HG02623 (cell line): ENCODE measurements around the gene TMEM175.

ENCODE experiments used
- ATAC-seq: cut with Tn5 transposase; IDR thresholded peaks from one replicate; pipeline ENCODE4 v1.9.1; 2021; ENCODE audit warnings: moderate library complexity; ENCODE audit not compliant: unreplicated experiment

The TMEM175 gene

DNA sequence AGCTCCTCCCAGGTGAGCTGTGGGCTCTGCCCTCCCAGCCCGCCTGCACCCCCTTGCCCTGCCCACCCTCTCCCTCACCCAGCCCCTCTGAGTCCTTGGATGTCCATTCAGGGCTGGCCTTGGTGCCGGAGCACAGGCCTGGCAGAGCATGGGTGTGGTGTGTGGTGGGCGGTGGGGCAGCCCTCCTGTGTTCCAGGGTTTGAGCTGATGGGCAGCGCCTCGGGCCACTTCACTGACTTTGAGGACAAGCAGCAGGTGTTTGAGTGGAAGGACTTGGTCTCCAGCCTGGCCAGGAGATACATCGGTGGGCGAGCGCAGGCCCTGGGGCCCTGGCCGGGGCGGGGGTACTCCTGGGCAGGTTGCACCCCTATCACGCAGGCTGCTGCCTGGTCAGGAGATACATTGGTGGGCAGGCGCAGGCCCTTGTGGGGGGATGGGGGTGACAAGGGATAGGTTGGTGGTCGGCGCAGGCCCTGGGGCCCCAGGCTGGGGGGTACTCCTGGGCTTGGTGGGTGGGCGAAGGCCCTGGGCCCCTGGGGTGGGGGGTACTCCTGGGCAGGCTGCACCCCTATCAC lies 68.5 kb downstream of the TMEM175 start:
- no peak for ATAC-seq

DNA sequence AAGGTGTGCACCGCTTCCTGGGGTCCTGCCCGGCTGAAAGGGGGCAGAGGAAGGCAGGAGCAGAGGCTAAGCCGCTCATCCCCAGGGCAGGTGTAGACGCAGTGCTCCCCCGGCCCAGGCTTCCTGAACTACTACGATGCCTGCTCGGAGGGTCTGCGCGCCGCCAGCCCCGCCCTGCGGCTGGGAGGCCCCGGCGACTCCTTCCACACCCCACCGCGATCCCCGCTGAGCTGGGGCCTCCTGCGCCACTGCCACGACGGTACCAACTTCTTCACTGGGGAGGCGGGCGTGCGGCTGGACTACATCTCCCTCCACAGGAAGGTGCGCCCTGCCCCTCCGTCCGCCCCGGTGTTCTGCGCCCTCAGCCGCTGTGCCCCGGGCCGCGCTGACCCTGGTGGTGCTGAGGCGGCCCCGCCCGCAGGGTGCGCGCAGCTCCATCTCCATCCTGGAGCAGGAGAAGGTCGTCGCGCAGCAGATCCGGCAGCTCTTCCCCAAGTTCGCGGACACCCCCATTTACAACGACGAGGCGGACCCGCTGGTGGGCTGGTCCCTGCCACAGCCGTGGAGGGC lies 69.4 kb downstream of the TMEM175 start:
- no peak for ATAC-seq

- ATAC-seq, result no peak
Measured at GRCh38 chr4:1002131-1002630, 69.9 kb downstream of the TMEM175 start.

DNA sequence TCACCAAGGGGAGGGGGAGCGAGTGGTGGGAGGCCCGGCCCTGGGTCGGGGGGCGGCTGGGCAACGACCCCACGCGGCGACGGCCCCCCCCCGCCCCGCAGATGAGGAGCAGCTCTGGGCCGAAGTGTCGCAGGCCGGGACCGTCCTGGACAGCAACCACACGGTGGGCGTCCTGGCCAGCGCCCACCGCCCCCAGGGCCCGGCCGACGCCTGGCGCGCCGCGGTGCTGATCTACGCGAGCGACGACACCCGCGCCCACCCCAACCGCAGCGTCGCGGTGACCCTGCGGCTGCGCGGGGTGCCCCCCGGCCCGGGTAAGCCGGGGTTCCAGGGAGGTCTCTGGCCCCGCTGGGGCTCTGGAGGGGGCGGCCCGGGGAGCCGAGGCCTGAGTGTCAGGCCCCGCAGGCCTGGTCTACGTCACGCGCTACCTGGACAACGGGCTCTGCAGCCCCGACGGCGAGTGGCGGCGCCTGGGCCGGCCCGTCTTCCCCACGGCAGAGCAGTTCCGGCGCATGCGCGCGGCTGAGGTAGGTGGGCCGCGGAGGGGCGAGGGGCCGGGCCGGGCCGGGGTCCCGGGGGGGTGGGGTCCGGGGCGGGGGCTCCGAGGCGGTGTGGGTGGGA lies 70.5 kb downstream of the TMEM175 start:
- ATAC-seq, result no peak

DNA sequence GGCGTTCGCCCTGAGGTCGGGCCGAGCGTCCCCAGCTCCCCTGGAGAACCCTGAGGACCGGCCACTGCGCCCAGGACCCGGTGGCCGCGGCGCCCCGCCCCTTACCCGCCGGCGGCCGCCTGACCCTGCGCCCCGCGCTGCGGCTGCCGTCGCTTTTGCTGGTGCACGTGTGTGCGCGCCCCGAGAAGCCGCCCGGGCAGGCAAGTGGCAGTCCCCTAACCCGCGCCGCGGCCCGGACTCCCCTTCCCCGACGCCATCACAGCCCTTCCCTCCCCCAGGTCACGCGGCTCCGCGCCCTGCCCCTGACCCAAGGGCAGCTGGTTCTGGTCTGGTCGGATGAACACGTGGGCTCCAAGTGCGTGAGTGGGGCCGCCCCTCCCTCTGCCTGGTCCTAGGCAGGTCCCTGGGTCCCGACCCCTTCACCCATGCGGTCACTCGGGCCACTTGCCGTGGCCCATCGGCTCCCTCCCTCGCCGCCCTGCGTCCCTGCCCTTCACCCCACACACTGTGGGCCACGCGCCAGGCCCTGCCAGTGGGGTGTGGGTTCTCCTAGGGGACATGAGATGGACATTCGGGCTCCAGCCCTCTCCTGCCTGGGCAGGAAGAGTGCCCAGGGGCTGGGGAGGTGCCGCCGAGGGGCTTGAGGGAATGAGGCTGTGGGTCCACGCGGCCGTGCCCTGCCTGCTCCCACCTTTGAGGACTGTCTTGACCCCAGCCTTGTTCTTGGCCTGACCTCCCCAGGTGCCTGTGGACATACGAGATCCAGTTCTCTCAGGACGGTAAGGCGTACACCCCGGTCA lies 71.2 kb downstream of the TMEM175 start:
- no peak for ATAC-seq

DNA sequence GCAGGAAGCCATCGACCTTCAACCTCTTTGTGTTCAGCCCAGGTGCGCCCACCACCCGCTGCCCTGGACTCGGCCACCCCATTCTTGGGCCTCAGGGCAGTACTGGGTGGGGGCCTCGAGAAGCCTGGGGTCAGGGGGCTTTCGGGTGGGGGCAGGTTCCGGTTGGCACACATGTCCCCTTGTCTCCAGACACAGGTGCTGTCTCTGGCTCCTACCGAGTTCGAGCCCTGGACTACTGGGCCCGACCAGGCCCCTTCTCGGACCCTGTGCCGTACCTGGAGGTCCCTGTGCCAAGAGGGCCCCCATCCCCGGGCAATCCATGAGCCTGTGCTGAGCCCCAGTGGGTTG lies 71.8 kb downstream of the TMEM175 start:
- no peak for ATAC-seq

- no peak for ATAC-seq
Measured at GRCh38 chr4:1004557-1005485, 72.6 kb downstream of the TMEM175 start.

DNA sequence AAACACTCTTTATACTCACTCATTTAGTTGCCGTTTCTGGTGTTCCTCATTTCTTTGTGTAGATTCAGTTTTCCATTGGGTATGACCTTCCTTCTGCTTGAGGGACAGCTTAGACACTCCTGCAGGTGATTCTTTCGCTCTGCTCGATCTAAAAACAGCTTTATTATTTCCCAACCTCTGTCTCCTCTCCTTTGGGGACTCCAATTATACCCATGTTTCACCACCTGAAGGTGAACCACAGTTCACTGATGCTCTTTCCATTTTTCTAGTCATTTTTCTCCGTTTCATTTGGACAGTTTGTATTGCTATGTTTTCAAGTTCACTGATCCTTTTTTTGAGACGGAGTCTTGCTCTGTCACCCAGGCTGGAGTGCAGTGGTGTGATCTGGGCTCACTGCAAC lies 74.6 kb downstream of the TMEM175 start:
- no peak for ATAC-seq
